Activated effector memory CD4-positive, alpha-beta T cell treated with Interleukin-2 at 50 U/mL for 16 hours (primary cell): ENCODE results near the gene LENEP.

Experiments used
- DNase-seq: peaks from one replicate; pipeline ENCODE4 v3.0.0-alpha.2; 2020

Gene LENEP, protein sequence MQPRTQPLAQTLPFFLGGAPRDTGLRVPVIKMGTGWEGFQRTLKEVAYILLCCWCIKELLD

DNA sequence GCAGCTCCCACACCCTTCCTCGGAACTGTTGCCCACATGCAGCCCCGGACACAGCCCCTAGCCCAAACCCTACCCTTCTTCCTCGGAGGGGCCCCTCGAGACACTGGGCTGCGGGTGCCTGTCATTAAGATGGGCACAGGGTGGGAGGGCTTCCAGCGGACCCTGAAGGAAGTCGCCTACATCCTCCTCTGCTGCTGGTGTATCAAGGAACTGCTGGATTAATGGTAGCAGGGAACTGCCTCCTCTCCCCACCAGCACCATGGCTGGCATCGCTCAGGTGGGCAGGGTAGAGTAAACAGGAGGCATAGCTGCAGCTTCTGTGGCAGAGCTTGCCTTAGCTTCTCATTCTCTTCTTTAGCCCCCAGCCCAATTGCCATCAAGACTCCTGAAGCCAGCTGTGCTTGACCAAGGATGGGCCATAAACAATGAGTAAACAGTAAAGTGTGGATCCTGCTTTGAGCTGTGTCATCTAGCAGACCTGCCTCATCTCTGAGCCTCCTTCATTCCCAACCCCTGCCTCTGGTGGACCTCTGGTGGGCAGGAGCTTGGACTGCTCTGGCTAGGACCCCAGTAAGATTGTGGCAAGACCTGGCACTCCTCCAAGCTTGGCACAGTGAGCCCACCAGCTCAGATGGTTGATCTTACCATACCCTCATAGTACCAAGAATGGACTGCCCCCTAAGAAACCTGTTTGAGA is at the start of gene LENEP:
Gene LENEP, plus strand, starts transcription at position 15 of the 697 bp plus-strand sequence. Its CDS starts 22 bp downstream, at position 37.
- DNase-seq, result no peak

DNA sequence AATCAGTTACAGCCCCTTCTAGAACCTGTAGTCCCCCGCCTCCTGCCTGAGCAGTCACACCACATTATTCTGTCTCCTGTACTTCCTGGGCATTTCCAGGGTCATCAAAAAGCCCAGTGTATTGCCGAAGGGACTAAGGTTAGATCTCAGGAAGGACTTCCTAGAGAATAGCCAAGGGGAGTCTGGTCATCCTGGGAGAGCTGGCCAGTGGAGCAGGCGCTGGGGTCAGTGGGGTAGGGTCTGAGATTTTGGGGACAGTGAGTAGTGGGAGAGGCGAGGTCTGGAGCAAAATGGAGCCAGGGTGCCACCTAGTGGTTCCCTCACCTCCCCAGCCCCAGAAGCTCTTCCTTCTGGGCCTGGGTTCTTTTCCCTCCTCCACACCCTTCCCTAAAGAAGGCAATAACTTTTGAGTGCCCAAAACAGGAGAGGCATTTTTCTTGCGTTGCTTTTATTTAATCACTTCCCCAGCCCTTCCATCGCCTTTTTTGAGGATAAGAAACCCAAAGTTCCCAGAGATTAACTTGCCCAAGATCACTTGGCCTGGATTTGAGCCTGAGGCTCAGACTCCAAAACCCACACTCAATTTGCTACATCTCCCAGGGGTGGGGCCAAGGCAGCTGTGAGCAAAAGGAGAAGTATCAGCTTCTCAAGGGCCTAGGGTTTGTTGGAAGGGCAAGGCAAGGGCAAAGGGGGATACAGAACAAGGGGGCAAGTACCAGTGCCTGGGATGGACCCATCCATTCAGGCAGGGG is 49.6 kb upstream of the LENEP start:
- DNase-seq, result no peak

DNA sequence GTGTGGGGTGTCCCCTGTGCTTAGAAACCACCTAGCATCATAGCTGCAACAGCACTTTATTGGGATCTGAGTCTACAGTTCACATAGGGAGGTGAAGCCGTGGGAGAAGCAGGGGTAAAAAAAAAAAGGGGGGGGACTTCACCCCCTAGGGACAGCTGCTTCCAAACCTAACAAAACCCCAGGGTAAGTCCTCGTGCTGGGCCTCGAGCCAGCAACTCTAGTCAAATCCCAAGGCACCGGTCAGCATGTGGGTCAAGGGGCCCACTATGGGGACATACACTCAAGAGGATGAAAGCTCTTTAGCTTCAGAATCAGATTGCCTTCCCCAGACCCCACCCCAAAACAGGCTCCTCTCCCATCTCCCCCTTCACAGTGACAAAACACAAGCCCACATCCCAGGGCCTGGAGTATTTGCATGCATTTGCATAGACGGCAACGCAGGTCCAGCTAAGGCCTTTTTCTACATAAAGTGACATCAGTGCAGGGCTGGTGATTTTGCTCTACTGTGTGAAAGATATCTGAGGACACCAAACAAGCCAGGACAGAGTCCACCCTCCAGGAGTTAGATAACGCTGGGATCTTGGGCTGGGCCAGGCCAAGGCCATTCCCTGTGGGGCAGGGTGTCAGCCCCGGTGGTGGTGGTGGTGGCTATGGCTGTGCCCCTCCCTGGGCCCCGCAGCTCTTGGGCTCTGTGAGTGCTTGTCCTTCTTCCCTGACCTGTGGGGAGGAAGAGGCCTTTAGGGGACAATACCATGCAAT is 48.8 kb upstream of the LENEP start:
- DNase-seq, result no peak

DNA sequence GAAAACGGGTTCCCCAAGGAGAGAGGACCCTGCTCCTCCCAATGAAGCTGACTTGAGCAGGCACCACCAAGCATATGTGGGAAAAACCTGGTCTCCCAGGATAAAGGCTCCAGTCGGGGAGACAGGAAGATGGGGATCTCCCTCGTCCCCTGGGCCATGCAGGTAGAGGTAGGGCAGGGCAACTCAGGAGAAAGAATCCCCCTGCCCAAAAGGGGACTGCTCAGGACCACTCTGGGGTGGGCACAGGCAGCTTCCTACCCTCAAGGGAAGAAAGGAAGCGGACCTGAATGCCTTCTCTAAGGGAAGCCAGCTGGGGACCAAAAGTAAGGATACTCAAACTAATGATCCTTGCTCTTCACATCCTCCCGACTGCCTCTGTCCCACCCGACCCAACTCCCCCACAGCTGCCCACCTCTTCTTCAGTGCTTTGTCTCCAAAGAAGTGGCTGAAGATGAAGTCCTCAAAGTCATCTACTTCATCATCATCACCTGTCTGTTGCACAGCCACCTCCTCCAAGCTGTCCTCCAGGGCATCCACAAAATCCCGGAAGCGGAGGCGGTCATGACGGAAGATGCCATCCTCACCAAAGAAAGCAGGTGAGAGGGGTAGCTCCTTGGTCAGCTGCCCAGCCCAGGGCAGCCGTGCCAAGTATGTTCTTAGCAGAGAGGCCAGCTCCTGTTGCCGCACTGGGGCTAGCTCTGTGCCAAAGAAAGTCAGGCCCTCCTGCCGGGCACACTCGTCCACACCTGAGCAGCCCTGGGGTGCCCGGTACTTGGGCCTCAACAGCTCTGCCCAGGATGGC is 48.0 kb upstream of the LENEP start:
- no peak for DNase-seq

DNA sequence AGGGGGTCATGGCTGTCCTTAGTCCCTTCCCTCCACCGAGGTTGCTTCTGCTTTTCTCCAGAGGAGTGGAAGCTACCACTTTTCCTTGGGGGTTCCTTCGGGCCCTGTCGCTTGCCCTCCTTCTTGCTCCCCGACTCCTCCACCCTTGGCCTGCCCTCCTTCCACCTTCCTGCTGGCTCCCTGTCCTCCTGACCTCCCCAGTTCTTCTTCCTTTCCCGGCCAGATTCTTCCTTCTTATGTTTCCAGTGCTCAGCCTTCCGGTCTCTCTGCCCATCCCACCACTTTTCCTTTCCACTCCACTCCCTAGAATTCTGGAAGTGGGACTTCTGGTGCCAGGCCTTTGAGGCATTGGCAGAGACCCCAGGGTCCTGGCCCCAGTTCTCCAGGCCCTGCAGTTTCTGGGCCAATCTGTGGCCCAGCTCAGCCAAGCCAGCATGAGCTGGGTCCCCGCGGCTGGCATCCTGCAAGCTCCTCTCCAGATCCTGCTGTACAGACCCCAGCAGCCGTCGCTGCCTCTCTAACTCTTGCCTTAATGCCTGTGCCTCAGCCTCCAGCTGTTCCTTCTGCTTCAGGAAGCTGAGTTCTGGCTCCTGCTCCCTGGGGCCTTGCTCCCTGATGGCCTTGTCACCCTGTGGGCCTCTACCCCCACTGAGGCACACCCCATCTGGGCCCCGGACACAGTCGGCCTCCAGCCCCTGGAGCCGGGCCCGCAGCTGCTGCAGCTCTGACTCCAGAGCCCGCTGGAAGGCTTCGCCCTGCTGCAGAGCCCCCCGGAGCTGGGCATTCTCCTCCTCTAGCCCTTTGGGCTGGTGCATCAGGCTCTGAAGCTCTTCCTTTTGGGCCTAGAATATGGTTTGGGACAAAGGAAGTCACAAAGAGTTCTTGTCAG is 47.2 kb upstream of the LENEP start:
- DNase-seq, result no peak

DNA sequence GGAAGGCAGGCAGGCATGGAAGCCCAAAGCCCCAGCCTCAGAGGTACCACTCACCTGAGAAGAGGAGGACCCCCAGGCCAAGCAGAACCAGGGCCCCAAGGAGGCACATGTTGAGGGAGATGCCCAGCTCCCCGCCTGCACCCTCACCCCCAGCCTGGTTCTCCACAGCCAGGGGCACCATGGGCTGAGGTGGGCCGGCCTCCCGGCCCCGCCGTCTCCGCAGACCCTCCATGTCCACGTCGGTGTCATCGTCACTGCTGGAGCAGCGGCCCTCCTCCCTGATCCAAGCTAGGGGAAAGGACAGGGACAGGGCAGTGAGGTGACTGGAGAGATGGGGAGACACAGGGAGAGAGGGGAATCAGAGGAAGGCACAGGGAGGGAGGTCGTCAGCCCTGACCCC is 45.3 kb upstream of the LENEP start:
- no peak for DNase-seq

DNA sequence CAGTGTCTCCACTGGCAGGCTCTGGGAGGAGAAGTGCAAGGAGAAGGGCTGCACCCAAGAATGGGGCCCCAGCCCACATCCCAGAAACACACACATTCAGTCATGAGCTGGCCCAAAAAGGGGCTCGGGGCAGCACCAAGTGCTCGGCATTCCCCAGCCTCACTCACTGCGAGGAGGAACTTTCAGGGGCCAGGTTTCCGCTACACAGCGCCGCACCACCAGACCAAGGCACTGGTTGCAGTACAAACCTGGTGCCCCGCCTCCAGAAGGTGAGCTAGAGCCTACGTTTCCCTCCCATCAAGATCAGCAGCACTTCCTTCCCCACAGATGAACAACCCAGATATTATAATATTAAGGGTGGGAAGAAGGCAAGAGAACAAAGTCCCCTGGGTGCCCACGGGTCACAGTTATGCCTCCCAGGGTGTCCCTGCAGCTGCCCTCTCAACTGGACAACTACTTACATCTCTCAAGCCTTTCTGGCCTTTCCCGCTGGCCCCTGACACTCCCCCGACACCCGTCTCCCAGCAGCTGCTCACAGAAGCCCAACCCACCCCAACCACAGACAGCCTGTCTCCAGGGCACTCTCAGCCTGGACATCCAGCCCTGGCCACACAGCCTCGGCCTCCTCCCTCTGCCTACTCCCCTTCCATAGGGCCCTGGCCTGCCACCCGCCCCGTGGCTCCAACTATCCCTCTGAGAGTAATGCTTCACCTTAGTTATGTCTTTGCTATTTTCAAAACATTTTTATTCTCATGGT is 41.3 kb upstream of the LENEP start:
- DNase-seq, result peak; percentile 54

DNA sequence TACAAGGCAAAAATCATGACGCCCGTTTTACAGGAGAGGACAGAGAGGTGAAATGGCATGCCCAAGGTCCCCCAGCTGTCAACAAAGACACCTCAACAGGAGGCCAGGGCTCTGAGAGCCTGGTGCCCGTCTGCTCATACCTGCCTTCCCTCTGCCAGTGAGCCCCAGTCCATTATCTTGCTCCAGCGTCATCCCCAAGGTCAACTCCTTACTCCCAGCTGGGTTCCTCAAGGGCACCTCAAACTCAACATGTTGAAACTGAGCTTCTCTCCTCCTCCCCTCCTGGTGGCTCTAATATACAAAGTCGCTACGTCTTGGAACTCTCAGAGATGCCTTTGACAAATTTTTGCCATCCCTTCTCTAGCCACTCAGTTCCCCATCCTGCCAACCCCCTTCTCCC is 40.7 kb upstream of the LENEP start:
- no peak for DNase-seq

DNA sequence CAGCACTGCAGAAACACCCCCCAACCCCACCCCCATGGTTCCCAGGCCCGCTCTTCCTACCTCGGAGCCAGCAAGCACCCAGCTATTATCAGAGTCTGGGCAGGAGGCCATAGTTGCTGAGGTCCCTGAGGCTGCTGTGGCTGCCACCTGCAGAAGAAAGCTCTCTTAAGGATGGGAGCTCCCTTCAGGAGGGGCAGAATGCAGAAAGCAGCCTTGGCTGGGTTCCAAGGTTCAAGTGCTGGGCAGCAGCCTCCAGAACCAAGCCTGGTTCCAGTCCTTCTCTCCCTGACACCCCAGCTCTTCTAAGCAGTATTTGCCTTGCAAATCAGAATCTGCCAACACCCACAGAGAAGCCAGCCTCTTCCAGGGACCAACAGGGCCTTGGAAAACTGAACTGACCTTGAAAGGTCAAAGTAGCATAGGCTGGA is 39.8 kb upstream of the LENEP start:
- no peak for DNase-seq

DNA sequence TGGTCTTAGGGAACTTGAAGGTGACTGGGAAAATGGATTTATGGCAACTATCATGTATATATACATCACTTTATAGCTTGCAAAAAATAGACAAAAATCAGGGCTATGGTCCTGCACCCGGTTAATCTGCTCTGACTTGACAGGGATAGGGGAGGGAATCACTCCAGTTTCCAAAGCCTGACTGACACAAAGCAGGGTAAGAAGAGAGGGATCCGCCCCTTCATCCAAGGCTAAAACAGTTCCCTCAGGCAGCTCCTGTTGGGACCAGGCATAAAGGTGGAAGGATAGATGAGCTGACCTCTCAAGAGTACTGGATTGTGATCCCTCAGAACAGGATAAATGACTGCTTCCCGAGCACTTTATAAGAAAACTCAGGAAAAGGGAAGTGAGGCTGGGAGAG is 38.8 kb upstream of the LENEP start:
- DNase-seq, result no peak

DNA sequence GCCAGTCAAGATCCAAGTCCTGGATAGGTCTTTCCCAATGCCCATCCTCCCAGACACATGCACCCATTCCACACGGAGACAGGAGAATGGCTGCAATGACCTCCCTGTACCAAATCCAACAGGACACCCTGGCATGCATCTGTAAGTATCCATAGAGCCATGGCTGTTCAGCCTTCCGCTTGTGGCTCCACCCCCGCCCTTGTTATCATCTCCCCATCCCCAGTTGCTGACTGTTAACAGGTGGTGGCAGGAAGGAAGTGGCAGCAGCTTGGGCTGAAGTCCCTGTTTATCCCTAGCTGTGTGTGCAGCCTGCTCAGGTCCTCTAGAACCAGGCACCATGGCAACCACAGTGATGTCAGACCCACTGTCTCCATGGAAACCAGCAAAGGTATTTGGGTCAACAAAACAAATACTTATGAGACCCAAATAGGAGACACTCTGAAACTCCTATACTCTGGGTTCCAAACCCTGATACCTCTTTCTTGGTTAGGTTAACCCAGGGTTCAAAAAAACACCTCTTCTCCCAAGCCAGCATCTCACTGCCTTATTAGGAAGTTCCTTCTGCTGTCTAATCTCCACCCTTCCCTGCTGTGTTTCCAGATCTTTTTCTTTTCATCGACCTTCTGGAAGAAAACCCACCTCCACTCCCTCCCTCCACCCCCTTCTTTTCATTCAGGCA is 38.2 kb upstream of the LENEP start:
- DNase-seq, result peak; percentile 86

DNA sequence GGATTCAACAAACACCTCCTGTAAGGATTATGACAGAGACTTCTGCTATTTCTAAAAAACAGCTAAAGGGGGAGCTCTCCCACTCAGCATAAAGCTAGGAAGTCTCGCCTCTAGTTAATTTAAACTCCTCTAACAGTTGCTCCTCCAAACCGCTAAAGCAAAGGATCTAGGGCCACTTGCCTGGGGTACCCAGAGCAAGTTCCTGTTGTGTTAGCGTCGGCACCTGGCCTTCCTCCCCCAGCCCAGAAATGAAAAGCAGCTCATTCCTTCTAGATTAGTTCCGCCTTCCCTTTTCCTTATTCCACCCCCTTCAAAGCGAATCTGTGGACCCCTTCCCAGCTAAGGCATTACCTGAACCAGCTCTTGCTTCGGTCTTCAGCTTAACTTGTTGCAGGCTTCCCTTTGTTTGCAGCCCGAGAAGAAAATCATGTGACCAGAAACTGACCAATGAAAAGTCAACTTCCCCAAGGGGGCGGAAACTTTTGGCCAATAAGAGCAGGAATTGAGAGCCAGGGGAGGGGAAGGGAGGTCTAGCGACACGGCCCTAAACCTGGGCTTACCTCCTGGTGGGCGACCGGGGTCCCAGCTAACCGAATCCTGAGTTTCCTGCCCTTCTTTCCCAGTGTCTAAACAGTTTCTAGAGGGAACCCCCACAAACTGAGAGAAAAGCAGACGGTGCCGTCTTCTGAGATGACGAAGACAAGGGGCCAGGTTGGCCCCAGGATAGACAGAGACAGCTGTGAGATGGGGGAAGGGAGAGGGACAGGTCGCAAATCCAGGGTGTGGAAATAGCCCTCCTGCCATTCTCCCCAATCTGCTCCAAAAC is 37.5 kb upstream of the LENEP start, which contains the start of gene PBXIP1:
Gene PBXIP1, minus strand, starts transcription at position 382 of the 826 bp plus-strand sequence. CDS start 2,378 bp downstream, outside the sequence.
- DNase-seq, result peak; percentile 77

DNA sequence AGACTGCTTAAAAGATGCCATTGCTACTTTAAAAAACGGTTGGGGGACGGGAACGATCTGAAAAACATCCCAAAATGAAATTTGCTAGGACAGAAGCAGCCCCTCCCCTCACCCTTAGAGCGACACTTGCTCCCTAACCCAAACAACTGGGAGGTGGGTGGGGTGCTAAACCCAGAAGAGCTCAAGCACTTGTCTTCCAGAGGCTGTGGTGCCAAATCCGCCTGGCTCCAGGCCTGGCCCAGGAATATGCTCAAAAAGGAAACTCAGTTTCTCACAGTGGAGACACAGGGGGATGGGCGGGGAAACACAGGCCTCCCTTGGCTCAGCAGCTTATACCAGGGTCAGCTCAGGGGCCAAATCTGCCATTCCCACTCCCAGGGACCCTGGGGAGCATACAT is 36.8 kb upstream of the LENEP start:
- DNase-seq, result no peak

DNA sequence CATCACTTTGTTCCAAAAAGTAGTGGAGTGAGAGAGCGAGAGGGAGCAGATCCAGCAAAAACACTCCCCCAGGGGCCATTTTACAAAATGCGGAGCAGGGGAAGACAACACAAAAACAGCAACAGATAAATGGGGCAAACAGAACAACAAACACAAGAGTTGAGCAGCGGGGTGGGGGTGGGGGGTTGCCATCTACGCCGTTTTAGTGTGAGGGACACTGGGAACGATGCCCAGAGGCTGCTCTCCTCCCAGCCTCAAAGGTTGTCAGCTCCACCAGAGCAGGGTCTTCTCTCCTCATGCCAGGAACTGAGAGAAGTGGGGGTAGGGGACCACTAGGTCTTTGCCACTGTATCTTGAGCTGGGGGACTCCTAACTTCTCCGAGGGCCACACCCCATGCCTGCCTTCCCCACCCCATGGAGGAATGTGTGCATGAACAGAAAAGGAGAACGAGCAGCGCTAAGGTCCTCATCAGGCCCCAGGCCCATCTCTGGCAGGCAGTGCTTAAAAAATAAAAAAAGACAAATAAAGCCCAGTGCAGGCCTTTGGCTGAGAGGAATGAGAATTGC is 36.2 kb upstream of the LENEP start:
- DNase-seq, result no peak

DNA sequence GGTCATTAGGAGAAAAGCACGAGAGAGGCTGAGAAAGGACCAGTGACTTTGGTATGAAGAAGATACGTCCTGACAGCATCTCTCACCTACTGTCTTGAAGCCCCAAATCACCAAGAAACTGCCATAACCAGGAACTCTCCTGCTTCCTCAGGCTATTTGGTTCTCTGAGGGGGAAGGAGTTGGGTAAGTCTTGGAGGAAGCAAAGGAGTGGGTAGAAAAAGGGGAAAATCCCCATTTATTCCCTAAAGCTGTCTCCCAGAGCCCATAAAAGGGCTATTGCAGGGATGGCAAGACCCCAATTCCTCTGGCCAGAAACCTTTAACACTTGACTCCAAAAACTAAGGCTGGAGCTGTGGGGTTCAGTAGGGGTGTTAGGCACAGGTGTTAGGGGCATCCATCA is 35.4 kb upstream of the LENEP start:
- no peak for DNase-seq

DNA sequence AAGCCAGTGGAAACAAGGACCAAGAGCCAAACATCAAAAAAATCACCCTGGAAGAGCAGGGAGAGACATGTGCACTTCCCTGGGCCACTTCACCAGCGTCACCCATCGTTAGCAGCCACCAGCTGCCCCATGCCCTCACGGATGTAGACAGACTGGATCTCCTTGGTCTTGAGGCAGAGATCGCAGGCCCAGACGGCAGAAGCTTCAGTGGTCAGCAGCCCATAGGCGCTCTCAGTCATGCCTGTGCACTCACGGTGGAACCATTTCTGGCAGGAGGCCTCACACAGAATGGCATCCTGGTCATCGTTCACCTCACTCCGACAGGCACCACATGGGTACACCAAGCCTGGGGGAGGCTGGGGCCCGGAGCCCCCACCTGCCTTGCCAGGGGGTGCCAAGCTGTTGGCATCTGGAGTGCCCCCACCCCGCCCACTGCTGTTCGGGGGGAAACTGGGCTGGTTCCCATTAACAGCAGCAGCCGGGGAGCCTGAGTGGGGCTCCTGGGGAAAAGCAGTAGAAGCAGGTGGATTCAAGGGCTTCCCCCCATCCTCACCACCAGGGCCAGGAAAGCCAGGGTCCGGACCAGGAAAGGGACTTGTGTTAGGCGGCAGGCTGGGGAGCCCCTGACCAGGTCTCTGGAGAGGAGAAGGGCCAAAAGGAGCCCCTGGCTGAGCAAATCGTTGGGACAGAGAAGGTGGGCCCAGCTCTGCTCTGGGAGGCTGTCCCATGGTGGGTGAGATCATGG is 34.5 kb upstream of the LENEP start:
- DNase-seq, result no peak

DNA sequence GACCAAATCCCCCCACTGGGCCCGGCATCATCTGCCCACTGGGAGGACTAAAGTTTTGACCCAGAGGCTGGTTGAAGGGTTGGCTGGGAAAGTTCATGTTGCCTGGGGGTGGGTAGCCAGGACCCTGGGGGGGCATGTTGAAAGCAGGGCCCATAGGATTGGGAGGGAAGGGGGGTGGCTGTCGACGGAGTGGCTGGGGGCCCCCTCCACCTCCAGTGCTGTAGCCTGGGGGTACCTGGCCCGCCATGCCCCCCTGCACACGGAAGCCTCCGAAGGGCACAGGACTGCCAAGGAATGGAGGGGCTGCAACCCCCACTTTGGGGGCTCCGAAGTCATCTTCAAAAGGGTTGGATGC is 34.0 kb upstream of the LENEP start:
- no peak for DNase-seq

DNA sequence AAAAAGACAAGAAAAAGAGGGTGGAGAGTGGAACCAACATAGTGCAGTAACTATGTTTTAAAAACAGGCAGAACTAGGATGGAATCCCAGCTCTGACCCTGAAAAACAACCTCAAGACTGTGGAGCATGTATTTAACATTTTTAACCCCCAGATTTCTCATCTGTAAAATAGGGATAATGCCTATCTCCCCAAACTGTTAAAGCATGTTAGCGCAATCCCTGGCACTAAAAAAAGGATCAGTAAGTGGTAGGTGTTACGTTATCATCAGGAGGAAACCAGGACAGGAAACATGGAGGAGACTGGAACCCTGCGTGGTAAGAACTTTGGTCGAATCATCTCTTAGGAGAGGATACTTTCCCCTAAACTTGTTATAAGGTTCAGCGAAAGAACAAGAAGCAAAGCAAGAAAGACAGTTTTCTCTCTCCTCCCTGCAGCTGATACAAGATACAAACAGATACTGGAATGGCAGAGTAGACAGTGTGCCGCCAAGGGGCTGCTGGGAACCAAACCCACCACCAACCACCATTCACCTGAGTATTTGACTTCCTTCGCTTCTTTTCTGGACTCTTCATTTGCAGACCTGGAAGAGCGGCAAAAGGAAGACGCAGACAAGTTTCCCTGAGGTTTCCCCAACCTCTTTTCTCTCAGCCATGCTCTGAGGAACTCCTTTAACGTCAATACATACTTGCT is 32.8 kb upstream of the LENEP start:
- no peak for DNase-seq
